HG02798 (cell line): ENCODE measurements around the gene MAGEA9B.
A peak's percentile ranks its signal among the peaks of the same experiment; 100 is the strongest.
"Not testable (repeated sequence)": the region's sequence is repeated elsewhere in the genome, so short reads cannot be mapped to it uniquely, and the experiment has no call there.

Source experiments
- ATAC-seq: cut with Tn5 transposase; IDR thresholded peaks from one replicate; pipeline ENCODE4 v1.9.1; 2021; ENCODE audit warnings: mild to moderate bottlenecking; ENCODE audit not compliant: unreplicated experiment, poor library complexity

The MAGEA9B gene, protein sequence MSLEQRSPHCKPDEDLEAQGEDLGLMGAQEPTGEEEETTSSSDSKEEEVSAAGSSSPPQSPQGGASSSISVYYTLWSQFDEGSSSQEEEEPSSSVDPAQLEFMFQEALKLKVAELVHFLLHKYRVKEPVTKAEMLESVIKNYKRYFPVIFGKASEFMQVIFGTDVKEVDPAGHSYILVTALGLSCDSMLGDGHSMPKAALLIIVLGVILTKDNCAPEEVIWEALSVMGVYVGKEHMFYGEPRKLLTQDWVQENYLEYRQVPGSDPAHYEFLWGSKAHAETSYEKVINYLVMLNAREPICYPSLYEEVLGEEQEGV

DNA sequence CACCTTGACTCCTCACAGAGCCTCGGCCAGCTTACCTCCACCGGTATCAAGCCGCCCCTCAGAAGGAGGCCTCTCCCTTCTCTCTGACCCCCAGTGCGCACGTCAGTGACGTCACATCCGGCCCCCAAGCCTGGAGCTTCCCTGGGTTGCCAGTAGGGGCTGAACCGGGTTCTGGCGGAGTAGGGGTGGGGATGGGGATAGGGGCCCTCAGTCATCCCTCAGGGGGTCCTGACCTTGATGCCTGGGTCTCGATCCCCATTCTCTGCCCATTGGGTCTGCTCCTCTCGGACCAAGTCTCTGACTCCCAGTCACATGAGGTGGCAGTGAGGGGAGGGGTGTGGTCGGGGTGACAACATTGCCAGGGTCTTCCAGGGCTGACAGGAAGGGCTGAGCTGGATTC, at the start of gene MAGEA9B:
TSS of gene MAGEA9B (minus strand) at position 101 of the 400 bp plus-strand sequence. CDS start 4,280 bp downstream, outside the sequence.
- not testable (repeated sequence) for ATAC-seq

DNA sequence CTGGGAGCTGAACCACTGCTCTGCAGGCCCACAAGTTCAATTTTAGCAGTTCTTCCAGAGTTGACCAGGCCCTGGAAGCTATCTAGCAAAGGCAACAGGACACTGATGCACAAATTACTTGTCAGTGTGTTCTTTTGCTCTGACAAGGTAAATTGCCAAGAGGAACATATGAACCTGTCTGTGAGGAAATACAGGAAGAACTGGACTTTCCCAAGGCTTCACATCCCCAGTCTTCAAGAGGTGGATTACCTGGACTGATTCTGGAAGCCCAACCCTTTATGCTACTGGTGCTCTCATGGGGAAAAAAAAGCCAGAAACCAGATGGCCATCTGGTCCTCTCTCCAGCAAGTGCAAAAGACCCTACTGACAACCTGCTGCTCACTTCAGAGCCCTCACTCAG, 46.3 kb upstream of the MAGEA9B start:
- ATAC-seq: no peak

DNA sequence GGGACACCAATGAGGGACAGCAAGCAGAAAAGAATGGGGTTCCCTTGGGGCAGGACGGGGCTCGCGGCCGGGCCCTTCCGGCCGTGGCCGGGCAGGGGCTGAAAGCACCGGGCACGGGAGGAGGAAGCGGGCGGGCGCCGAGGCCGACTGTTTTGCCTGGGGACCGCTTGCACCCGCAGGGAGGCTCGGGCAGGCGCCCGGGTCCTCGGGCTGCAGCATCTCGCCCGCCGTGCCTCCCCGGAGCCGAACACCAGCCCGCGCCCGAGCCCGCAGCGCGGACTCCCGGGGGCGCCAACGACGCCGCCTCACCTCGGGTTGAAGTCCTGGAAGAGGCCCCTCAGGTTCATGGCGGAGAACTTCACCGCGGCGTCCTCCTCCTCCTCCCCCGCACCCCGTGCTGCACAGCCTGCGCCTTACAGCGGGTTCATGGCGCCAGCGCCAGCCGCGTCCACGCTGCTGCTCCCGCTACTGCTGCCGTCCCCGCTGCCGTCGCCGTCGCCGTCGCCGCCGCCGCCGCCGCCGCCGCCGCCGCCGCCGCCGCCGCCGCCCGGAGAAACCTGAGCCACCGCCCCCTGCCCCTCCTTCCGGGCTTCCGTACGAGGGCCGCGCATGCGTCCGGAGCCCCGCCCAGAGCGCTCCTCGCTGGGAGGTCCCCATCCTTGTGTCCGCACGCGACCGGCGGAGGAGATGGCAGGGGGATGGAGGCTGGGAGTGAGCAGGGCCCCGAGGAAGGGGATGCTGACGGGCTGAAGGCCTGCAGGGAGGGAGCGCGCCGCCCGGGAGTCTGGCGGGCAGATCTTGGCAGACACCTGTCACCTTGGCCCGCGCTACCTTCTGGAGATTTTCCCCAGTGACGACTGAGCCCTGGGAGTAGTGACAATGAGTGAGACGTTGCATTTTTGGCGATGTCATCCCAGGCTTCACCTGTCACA, 44.2 kb upstream of the MAGEA9B start, which contains the start of gene TMEM185A:
TSS of gene TMEM185A (minus strand) at position 559 of the 932 bp plus-strand sequence. CDS start at position 347, 212 bp downstream.
- peak; percentile 96 for ATAC-seq

DNA sequence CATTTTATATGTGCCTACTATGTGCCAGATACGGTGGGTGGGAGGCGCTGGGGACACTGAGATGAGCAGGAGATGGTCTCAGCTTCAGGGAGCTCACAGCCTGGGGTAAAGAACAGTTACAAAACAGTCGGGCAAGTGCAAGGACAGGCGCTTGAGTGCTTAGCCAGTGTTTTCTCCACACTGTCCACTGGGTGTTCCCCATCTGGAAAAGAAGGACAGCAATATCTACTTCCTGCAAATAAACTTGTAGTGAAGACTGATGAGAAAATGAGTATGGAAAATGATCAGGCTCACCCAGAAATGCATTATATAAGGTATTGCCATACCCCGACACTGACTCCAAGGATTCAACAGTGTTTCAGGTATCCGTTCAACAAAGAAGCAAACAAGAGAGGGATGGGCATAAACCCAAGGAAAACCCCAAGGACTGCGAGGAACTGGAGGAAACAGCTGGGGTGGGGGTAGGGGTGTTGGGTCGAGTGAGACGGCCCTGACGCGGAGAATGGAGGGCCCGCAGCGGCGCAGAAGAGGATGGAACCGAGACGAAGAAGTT, 43.5 kb upstream of the MAGEA9B start:
- no peak for ATAC-seq

DNA sequence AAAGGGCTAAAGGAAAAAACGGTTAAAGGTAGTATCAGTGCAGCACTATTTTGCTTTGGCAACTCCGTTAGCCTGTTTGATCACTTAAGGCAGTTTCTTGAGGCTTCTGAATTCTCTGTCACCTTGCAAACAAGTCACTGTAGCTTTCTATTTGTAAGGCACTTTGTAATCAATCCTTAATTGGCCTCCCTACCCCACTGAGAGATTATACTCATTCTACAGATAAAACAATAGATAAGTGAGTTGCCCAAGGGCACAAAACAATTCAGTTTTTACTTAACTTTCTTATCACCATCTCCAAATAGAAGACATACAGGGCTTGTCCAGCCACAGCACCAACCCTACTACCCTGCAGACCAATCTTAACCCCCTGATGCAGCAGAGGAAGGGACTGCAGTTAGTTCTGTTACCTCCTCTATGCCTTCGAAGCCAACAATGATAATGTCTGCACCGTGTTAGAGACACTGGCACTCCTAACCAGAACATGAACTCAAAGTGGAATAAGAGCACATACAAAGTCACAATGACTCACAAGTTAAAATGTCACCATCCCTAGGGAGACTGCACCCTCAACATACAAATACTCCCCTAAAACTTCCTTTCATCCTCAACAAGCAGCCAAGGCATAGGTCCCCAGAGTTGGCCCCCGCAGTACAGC, 42.6 kb upstream of the MAGEA9B start:
- ATAC-seq: no peak

DNA sequence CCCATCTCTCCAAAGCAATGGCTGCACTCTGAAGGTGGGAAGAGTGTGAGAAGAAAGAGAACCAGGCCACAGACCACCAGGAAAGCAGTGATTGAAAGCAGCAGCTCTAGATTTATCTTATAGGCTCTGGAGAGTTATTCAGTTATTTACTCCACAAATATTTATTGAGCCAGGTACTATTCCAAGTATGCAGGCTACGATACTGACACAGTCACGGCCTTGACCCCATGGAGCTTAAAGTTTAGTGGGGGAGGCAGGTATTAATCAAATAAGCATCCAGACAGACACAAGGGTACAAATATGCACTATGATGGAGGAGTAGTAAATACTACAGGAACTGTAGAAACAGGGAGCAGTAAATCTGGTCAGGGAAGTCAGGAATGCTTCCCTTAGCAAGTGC, 41.5 kb upstream of the MAGEA9B start:
- no peak for ATAC-seq

DNA sequence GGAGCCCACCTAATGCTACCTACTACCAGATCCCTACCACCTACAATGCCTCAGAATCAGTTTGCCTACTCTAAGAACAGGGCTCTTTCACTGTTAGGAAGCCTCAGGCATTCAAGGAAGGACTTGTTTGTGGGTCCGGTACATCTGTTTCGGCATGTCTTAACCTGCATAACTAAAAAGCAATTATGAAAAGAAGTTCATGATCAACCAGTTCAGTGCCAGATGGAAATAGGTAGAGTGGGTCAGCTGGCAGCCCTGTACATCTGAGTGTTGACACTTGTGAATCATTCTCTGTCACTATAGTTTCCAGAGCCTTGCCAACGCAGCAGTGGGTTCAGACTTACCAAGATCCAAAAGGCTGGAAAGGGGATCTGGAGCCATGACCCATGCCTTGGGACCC, 41.0 kb upstream of the MAGEA9B start:
- ATAC-seq: no peak

DNA sequence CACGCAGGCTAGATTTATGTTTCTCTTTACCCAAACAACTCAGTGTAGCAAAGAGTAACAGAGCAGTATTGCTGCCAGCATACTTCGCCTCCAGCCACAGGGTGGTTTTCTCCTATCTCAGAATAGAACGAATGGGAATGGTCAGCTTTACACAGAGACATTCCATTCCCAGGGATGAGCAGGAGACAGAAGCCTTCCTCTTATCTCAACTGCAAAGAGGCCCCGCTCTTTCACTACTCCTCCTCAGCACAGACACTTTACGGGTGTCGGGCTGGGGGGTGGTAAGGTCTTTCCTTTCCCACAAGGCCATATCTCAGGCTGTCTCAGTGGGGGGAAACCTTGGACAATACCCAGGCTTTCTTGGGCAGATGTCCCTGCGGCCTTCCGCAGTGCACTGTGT, 39.6 kb upstream of the MAGEA9B start:
- not testable (repeated sequence) for ATAC-seq

DNA sequence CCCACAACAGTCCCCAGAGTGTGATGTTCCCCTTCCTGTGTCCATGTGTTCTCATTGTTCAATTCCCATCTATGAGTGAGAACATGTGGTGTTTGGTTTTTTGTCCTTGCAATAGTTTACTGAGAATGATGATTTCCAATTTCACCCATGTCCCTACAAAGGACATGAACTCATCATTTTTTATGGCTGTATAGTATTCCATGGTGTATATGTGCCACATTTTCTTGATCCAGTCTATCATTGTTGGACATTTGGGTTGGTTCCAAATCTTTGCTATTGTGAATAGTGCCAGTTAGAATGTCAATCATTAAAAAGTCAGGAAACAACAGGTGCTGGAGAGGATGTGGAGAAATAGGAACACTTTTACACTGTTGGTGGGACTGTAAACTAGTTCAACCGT, 32.4 kb upstream of the MAGEA9B start:
- ATAC-seq: not testable (repeated sequence)

DNA sequence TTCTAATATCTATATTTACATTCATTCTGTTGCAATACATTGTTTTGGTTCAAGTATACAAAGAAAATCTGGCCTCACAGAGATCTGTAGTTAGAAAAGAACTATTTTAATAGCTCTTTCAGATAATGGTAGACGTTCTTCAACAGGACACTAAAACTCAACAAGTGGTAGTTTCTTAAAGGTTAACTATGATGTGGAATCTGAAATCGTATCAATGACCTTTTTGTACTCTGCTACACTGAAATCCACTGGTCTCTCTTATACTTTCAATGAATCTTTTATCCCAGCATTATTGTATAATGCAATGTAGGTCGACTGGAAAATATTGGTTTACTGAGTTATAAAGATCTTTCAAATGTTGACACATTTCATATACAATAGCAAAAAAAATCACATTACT, 31.6 kb upstream of the MAGEA9B start:
- ATAC-seq: no peak

DNA sequence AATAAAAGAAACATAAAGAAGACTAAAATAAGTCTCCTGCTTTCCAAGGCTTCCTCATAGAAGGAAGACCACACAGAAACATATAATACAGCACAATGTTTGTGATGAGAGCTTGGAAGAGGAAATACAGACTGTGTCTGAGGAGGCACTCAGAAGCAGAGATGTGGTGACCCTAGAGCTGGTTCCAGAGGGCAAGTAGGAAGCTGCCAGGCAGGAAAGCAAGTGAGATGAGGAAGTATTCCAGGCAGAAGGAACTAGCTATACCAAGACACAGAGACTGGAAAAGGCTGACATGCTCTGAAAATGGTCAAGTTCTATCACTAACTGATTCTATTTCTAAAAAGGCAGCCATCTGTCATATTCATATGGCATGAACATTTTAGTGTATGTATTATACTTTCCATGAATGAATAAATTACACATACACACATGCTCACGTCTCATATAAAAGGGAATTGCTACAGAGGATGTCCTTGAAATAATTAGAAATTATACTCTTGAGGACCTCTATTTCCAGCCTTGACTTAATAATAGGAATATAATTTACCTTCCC, 24.4 kb upstream of the MAGEA9B start:
- ATAC-seq: no peak

DNA sequence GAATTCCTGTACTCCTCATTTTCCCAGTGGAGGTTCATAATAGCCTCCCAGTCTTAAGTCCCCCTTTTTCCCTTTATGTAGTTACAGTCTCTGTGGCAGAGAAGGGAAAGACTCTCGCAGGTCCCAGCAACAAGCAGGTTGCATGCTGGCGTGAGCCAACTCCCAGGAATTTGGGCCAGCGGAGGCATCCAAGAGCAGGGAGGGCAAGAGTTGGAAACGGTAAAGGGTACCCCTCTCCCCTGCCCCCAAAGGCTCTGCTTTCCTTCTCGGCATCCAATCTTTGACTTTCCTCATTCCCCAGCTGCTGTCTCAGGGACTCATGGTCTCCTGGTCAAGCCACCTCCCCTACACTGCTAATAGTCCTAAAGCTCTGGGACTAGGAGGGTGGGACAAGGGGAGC, 23.3 kb upstream of the MAGEA9B start:
- ATAC-seq: no peak

DNA sequence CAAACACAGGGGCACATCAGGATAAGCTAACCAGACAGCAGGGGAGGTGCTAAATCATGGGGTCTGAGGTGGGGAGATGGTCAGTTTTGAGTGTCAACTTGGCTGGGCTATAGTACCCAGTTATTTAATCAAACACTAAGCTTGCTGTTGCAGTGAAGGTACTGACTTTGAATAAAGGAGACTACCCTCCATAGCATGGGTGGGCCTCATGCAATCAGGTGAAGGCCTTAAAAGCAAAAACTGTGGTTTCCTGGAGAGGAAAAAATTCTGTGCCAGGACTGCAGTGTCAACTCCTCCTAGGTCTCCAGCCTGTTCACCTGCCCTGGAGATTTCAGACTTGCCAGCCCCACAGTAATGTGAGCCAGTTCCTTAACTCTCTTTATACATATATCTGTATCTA, 20.4 kb upstream of the MAGEA9B start:
- ATAC-seq: no peak

DNA sequence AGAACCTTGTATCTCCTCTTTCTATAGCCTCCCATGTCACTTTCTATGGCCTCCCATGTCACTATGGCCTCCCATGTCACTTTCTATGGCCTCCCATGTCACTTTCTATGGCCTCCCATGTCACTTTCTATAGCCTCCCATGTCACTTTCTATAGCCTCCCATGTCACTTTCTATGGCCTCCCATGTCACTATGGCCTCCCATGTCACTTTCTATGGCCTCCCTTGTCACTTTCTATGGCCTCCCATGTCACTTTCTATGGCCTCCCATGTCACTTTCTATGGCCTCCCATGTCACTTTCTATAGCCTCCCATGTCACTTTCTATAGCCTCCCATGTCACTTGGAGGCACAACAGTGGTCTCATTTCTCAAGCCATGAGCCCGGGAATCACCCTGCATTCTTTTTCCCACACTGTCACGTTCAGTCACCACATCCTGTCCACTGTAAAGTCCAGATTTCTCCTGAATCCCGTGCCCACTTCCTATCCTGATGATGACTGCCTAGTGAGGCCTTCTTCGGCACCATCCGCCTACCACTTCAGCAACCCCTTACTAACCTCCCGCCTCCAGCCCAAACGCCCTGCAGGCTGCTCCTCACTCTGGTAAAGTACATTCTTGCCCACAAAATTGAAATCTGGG, 18.1 kb upstream of the MAGEA9B start:
- ATAC-seq: not testable (repeated sequence)

DNA sequence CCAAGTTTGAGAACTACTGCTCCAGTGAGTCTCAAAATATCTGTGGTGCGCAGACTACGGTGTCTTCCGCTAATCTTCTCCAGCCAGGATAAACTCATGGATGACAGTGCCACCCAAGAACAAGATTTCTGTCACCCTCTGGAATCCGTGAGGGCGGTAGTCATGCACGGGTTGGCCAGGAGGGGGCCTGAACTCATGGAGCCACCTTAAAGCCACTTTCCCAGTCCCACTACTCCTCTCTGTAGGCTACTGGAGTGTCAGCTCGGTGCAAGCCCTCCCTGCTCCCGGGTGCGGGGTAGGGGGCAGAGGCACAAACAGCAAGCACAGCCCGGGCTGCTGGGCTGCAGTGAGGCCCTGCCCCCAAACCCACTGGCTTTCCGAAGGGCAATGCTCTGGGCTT, 11.3 kb upstream of the MAGEA9B start:
- ATAC-seq: not testable (repeated sequence)

DNA sequence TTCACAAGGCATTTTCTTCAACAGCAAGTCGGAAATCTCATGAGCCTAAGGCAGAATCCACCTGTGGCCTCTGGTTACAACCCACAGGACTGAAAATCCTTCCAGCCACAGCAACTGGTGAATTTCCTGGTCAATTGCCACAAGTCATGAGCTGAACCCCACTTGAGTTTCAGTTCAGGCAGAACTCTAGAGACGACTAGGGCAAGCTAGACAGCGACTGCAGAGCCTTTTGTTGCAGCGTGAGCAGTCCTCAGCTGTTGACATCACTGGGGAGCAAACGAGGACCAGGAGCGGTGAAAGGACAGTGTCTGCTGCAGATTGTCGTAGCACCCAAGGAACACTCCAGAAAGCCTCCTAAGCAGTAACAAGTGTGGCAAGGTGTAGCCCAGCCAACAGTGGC, 8.7 kb upstream of the MAGEA9B start:
- not testable (repeated sequence) for ATAC-seq

DNA sequence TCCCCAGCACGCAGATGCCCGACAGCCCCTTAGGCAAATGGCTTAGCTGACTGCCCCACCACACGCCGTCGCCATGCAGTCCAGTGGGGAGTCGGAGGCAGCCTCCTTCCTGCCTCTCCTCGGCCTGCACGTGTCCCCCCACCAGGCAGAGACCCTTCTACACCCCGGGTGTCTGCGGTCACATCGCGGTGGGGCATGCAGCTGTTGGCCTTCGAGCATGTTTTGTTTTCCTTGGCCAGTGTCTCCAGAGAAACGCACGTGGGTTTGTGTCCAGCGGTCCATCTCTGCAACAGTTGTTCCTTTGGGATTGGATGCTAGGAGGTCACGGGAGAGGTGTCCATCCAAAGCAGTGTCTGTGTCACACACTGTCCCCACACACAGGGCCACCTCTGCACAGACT, 8.0 kb upstream of the MAGEA9B start, which contains the start of gene HSFX2:
TSS of gene HSFX2 (minus strand) at position 101 of the 400 bp plus-strand sequence. CDS start 614 bp downstream, outside the sequence.
- ATAC-seq: not testable (repeated sequence)

DNA sequence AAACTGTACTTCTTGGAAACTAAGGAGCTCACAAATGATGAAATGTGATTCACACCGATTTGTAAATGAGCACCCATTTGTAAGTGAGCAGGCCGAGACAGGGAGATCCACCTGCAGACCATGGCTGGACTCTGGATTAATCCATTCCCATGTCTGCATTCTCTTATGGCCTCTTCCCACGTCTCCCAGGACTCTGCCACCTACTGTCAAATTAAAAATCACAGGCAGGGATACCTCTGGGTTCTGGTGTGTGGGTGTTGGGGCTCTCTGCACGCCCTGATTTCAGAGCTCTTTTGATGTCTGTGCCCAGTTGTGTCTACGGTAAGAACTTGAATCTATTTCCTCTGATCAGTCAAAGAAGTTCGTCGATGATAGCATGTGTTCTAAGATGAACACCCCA, 3.7 kb upstream of the MAGEA9B start:
- ATAC-seq: not testable (repeated sequence)

DNA sequence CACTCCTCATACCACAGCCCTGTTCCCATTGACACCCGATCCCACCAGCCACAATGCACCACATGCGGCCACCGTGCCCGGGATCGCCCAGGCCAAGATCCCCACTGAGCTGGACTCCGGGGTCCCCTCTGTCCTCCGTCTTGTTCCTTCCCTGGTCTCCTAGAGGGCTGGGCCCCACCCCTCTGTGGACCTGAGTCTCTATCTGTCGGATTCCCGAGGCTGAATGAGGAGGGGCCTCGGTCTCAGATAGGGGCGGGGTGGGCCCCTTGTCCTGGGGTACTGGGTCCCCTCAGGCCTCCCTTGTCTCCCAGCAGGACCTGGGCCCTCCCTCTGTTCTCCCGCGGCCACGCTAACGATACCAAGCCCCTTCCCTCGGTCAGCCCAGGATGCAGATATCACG, 1.6 kb downstream of the MAGEA9B start:
- not testable (repeated sequence) for ATAC-seq
